GM12892 (cell line): ENCODE data around the gene KCTD16.

Experiments used
- POLR2A ChIP-seq: IDR thresholded peaks from 2 replicates; pipeline ENCODE4 v1.6.1; 2011; ENCODE audit warnings: low read depth, low read length, control low read depth
- POLR2AphosphoS5 ChIP-seq: IDR thresholded peaks from 2 replicates; pipeline ENCODE4 v1.6.1; 2011; ENCODE audit warnings: low read depth, low read length, control low read depth
- TAF1 ChIP-seq: IDR thresholded peaks from 2 replicates; pipeline ENCODE4 v1.6.1; 2011; ENCODE audit warnings: low read depth, mild to moderate bottlenecking, control low read depth, low read length, borderline replicate concordance

DNA sequence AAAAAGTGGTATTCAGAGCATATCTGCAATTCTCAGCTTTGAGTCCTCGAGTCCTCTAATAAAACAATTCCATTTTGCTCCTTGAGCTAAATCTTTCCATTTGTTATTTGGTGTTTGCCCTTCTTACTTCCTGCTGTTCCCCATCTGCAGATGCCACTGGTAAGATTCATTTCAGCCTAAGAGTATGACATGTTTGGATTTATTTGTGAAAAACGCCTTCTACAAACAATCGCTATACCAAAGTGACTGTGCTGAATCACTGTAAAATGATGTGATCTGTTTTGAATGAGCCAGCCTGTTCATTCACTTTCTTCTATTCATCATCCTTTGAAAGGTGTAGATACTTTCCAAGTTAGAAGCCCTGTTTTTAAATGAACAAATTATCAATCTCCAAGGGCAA is 27.7 kb downstream of the KCTD16 start:
- TF ChIP-seq POLR2A: no peak
- no peak for TF ChIP-seq POLR2AphosphoS5
- no peak for TF ChIP-seq TAF1
